GM19463 (cell line): ENCODE data around the gene VKORC1L1.
"Not testable (repeated sequence)": the region's sequence is repeated elsewhere in the genome, so short reads cannot be mapped to it uniquely, and the experiment has no call there.

Experiments used
- ATAC-seq: cut with Tn5 transposase; IDR thresholded peaks from one replicate; pipeline ENCODE4 v1.9.1; 2021; ENCODE audit warnings: mild to moderate bottlenecking, moderate library complexity; ENCODE audit not compliant: unreplicated experiment

VKORC1L1 gene

GRCh38 chr7:65931685-65932084 is 58.8 kb downstream of the VKORC1L1 start:
- ATAC-seq, result no peak

GRCh38 chr7:65937296-65937695 is 64.4 kb downstream of the VKORC1L1 start:
- ATAC-seq, result no peak

GRCh38 chr7:65938336-65938895 is 65.5 kb downstream of the VKORC1L1 start:
- ATAC-seq, result no peak

- ATAC-seq, result not testable (repeated sequence)
Measured at GRCh38 chr7:65945787-65946186, 72.9 kb downstream of the VKORC1L1 start.

GRCh38 chr7:65946904-65947303 is 74.0 kb downstream of the VKORC1L1 start:
- ATAC-seq, result no peak

DNA sequence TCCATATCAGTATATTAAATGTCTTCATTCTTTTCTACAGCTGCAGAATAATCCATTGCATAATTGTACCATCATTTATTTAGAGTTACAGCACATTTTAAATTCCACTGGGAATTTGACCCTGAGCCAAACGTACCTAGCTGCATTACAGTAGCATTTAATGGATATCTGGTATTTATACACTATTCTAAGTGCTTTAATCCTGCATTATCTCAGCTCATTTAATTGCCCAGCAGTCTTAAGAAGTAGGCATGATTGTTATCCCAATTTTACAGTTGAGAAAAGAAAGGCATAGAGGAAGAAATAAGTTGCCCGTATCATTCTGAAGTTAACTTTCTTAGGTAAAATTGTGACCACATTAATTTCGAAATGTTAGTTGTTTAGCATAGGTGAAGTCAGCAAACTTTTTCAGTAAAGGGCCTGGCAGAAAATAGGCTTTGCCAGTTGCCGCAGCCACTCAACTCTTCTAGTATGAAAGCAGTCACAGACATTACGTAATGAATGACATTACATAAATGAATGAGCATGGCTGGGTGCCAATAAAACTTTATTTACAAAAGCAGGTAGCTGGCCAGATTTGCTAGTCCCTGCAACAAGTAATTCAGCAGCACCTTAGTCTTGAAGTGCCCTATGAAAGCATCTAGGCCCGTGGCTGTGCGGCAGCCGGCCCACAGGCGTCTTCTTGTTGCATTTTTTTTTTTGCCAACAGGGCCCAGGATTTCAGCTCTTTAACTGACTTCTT is 79.1 kb downstream of the VKORC1L1 start:
- ATAC-seq, result no peak

DNA sequence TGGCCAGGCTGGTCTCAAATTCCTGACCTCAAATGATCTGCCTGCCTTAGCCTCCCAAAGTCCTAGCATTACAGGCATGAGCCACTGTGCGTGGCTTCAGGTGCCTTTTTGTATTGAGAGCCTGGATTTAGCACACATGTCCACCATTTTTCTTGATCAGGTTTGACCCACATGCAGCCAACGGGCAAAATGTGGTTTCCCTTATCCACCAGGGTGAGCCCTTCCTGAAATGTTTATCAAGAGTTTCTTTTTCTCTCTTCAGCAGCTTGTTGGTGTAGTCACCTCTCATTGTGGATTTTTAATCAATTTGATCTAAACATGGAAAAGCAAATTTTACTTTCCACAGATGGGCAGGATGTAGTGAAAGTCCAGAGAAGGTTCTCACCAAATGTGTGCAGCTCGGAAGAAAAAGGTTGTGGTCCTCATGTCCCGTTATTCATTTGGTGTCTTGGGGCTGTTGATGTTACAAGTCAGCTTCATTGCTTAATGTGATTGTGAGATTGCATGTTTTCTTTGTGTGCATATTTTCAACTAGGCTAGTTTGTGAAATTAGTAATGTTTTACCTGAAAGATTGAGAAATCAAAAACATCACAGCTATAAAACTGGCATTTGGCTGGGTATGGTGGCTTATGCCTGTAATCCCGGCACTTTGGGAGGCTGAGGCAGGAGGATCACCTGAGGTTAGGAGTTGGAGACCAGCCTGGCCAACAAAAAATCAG is 80.3 kb downstream of the VKORC1L1 start:
- no peak for ATAC-seq

GRCh38 chr7:65953890-65954450 is 81.1 kb downstream of the VKORC1L1 start:
- ATAC-seq, result no peak

DNA sequence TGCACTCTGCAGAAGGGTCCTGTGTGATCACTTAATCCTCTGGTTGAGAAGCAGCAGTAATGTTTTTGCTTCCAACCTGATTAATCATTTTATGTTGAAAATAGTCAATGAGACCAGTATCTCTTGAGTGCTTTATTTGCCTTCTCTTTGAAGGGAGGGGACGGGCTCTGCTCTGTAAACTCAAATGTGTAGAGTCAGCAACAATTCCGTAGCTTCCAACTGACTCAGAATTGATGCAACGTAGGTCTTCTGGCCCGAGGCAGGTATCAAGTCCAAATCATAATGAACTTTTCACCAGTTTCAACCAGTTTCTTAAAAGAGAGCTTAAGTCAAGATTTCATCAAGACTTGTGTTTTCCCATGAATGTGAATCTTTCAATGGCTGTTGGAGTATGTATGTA is 82.8 kb downstream of the VKORC1L1 start:
- no peak for ATAC-seq

DNA sequence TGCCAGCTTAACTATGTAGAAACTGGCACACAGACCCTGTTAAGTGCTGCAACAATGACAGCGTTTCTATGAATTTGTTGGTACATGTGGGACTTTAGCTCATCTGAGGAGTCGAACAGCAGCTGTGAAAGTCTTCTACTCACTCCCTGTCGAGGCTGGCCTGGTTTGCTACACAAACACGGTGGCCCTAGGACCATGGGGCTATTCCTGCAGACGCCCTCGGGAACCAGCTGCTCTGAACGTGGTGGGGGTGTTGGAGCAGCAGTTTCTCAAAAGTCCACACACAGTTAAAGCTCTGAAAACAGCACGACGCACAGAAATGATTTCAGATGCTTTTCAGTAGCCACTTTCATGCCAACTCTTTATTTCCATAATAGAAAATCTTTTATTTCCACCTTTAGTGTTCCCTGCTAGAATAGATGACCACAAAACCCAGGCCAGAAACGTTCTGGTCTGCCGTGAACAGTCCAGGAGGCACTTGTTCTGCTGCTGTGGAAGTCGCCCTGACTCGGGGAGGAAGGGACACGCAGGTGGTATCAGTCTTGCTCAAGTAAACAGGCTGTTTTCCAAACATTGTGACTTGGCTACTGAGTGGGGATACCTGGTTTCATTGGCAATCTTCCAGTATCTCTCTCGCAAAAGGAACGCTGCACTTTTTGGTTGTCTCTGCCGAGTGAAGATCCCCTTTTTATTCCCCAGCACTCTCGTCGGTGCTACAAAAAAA is 87.6 kb downstream of the VKORC1L1 start:
- no peak for ATAC-seq

DNA sequence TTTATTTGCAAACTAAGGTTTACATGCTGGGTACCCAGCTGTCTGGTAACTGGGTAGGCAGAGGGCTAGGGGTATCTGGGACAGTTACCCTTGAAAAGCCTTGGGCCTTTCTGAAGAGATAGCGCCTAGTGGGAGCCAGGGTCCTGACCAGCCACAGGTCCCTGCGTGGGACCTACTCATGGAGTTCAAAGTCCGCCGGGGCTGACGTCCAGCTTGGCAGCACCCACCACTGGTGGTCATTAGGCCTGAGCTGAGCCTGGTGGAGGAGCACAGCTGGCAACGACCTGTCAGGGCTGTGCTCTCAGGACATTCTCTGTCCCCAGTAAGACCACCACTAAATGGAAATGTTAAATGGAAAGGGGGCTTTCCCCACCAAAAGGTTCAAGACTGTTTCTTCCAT is 89.2 kb downstream of the VKORC1L1 start:
- ATAC-seq, result no peak

GRCh38 chr7:65964671-65965070 is 91.8 kb downstream of the VKORC1L1 start:
- not testable (repeated sequence) for ATAC-seq

DNA sequence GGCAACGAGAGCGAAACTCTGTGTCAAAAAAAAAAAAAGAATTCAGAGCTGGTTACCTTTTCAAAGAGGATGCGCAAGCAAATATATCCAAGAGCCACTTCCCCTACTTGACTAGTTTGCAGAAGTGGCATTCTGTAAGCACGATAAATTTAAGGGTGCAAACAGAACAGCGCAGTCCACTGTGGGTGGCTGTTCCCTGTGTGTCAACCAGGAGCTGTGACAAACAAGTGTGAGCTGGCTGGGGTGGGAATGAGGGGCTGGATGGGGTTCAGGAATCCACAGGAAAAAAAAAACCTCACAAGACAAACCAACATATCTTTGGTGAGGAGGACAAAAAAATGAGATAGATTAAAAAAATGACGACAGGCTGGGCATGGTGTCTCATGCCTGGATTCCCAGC is 93.3 kb downstream of the VKORC1L1 start:
- no peak for ATAC-seq

DNA sequence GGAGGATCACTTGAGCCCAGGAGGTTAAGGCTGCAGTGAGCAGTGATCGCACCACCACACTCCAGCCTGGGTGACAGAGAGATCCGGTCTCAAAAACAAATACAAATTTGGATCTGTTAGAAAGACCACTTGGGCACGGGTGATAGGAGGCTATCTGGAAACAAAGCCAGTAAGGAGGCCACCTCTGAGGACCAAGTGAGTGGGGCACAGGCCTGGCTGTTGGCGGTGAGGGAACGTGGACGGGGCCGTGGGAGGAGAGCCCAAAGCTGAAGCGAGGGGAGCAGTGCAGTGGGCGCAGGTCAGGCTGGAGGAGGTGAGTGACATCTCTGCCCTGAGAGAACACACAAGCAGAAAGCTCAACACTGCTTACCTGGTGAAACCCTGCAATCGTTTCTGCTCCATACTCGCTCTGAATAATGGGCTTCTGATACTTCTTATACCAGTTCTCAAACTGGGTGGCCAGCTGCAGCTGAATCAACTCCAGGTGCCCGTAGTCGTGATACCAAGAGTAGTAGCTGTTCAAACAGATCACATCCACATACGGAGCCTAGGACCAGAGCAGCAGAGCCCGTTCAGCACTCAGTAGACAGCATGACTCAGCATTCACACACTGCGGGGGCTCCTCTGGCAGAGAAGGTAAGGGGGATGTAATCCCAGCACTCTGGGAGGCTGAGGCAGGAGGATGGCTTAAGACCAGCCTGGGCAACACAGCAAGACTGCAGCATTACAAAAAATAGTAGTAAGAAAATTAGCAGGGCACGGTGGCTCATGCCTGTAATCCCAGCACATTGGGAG is 94.7 kb downstream of the VKORC1L1 start:
- no peak for ATAC-seq

DNA sequence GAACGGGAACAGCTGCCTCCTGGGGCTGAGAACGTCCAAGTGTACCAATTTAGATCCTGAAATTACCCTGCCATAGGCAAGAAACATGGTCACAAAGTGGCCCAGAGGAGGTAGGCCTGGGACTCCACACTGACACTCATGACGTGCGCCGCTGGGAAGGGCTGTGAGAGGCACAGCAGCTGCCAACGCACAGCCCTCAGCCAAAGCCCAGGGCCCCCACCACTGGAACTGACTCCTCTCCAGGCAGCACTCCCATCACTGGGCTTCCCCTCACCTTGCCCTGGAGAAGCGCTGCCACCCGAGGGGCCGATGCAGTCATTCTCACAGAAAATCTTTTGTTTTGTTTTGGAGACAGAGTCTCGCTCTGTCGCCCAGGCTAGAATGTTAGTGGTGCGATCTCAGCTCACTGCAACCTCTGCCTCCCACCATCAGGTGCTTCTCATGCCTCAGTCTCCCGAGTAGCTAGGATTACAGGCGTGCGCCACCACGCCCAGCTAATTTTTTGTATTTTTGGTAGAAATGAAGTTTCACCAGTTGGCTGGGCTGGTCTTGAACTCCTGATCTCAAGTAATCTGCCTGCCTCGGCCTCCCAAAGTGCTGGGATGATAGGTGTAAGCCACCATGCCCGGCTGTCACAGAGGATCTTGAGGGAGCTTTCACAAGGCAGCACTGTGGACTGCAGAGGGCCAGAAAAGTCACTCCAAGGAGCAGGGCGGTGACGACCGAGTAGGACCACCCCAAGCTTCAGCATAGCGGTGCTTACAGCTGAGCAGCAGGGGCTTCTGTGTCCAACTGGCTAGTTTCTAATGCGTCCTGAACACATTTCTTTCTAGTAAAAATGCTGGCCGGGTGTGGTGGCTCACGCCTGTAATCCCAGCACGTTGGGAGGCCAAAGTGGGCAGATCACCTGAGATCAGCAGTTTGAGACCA is 95.6 kb downstream of the VKORC1L1 start:
- no peak for ATAC-seq

DNA sequence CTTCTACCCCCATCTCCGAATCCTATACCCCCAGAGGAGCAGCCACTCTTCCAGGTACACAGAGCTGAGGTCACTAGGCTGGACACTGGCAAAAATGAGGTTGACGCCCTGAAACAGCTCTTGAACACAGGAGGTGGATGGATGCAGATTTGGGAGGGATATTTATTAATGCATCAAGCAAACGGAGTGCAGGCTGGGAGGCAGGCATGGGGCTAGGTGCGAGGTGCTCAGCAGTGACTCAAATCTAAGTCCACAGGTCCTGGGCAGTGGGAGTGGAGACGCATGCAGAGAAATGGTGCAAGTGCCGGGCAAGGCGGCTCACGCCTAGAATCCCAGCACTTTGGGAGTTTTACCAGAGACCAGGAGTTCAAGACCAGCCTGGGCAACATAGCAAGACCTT is 98.1 kb downstream of the VKORC1L1 start:
- ATAC-seq, result no peak

DNA sequence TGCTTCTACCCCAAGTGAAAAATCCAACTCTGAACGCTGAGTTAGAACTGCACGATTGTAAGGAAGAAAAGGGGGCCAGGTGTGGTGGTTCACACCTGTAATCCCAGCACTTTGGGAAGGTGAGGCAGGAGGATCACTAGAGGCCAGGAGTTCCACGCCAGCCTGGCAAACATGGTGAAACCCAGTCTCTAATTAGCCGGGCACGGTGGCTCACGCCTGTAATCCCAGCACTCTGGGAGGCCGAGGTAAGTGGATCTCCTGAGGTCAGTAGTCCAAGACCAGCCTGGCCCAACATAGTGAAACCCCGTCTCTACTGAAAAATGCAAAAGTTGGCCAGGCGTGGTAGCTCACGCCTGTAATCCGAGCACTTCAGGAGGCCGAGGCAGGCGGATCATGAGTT is 100.1 kb downstream of the VKORC1L1 start:
- ATAC-seq, result no peak

- ATAC-seq, result no peak
Measured at GRCh38 chr7:65974191-65974801, 101.4 kb downstream of the VKORC1L1 start.

DNA sequence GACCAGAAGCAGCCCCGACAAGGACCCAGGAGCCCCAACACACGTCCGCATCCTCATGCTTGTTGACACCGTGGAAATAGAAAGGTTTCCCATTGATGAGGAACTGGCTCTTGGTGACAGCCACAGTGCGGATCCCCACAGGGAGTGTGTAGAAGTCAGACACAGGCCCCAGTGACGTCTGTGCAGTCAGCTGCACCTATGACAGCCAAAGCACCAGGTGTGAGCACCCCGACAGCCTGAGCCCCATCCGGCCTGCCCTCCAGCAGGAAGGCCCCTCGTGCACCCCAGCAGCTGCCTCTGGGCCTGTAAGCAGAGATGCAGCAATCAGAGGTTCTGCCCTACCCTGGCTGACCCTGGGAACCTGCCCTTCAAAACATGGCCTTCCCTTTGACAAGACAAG is 102.0 kb downstream of the VKORC1L1 start:
- ATAC-seq, result no peak
